ENCODE results near the gene FLT3LG.
"Not testable (repeated sequence)": the region's sequence is repeated elsewhere in the genome, so short reads cannot be mapped to it uniquely, and the experiment has no call there.

FLT3LG gene

GRCh38 chr19:49463960-49464740, 9.9 kb upstream of the FLT3LG start:
- no peak for DNase-seq

DNA sequence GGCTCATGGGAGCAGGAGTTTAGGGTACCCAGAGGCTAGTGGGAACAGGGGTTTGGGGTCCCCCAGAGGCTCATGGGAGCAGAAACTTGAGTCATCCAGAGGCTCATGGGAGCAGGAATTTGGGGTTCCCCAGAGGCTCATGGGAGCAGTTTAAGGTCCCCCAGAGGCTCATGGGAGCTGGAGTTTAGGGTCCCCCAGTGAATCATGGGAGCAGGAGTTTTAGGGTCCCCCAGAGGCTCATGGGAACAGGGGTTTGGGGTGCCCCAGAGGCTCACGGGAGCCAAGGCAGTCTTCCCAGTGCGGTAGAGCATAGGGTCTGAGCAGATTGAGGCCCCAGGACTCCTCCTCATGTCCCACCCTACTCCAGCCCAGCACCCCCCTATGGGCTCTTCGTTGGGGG, 8.6 kb upstream of the FLT3LG start:
- DNase-seq: no peak

GRCh38 chr19:49468199-49468598, 5.8 kb upstream of the FLT3LG start:
- no peak for DNase-seq

DNA sequence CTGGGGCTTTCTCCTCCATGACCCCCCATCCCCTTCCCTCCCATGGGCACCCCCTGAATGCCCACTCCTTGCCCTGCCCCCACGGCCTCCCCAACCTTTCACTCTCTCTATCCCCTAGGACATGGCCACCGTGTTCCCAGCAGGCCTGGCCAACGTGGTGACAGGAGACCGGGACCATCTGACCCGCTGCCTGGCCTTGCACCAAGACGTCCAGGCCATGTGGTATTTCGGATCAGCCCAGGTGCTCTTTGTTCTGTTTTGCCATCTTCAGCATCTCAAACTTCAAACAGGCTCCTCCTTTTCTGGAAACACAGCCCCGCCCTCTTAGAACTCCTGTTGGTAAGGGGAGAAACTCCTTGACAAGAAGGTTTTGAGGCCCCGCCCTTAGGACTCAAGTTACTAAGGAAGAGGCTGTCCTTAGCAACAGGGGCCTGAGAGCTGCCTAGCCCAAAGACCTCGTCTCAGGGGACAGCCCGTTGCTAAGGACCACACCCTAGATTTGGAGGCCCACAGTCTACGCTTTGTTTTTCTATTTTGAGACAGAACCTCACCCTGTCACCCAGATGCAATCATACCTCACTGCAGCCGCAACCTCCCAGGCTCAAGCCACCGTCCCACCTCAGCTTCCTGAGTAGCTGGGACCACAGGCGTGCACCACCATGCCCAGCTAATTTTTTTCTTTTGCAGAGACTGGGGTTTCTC, 5.1 kb upstream of the FLT3LG start:
- DNase-seq: peak; percentile 51 to 63

- no peak for DNase-seq
Measured at GRCh38 chr19:49469828-49470614, 4.0 kb upstream of the FLT3LG start.

DNA sequence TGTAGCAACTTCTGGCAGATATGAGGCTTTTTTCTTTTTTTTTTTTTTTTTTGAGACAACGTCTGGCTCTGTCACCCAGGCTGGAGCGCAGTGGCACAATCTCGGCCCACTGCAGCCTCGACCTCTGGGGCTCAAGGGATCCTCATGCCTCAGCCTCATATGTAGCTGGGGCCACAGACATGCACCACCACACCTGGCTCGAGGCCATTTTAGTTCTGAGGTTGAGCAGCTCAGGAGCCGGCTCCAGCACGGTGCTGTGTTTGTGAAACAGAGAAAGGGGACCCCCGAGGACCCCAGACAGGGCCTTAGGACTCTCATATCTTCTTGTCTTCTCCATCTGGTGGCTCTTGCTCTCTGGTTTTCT, 3.4 kb upstream of the FLT3LG start:
- no peak for DNase-seq

DNA sequence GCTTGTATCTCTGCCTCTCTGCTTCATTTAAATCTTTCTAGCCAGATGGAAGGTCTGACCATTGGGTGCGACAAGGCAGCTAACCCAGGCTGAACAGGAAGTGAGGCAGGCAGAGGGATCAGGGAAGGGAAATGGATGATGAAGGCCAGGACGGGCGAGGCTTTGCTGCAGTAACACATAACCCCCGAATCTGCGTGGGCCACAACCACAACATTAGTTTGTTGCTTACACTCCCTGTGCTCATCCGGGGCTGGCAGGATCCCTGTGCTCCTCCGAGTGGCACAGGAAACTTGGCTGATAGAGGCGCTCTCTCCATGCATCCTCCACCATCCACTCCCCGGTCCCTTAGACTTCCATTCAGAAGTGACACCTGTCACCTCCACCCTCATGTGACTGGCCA, 1.1 kb upstream of the FLT3LG start:
- no peak for DNase-seq

GRCh38 chr19:49473501-49473867, 531 bp upstream of the FLT3LG start:
- not testable (repeated sequence) for DNase-seq

DNA sequence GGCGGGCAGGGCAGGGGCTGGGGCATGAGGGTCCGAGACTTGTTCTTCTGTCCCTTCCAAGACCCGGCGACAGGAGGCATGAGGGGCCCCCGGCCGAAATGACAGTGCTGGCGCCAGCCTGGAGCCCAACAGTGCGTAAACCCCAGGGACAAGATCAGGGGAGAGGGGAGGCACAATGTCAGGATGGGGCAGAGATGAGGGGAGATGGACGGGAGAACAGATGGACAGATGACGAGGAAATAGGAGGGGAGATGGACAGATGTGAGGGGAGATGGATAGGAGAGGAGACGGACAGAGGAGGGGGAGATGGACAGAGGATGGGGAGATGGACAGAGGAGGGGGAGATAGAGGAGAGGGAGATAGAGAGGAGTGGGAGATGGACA, 518 bp downstream of the FLT3LG start:
- DNase-seq: no peak

DNA sequence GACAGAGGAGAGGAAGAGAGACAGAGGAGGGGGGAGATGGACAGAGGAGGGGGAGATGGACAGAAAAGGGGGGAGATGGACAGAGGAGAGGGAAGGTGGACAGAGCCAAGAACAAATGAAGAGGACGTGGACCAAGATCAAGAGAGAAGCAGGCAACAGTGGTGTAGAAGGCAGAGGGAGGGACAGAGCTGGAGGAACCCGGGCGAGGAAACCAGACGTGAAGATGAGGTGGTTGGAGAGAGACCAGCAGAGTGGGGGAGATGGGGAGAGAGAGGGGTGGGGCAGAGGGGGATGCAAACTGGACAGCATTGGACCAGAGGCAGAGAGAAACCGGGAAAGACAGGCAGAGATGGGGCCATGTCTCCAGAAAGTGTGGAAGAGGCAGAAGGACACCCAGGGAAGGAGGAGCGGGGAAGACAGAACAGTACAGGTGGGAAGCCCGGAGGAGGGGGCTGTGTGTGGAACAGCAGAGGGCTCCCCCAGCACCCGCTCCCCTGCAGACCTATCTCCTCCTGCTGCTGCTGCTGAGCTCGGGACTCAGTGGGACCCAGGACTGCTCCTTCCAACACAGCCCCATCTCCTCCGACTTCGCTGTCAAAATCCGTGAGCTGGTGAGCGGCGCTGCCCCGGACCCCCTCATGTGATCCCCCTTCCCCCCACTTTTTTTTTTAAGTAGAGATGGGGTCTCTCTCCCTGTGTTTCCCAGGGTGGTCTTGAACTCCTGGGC, 1.3 kb downstream of the FLT3LG start:
- DNase-seq: no peak

- peak; percentile 25 to 87 for DNase-seq
Measured at GRCh38 chr19:49475995-49476880, 2.2 kb downstream of the FLT3LG start.

- no peak for DNase-seq
Measured at GRCh38 chr19:49479975-49480628, 6.1 kb downstream of the FLT3LG start.

GRCh38 chr19:49481020-49481683, 7.1 kb downstream of the FLT3LG start:
- DNase-seq: no peak

DNA sequence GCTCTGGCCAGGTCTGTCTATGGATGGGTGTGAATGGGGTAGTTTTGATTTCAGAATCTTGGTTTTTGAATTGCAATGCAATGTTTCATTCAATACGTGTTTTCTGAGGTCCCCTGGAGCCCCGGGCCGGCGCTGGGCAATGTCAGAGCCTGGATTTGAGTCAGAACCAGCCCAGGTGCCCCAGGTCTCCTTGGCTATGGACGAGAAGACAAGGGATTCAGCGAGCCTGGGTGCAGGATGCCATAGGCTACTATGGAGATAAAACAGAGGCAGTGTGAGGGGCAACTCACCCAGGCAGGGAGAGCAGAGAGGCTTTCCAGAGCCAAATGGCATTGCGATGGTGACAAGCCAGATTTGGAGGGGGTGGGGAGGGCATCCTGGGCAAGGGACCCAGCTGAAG, 12.2 kb downstream of the FLT3LG start:
- DNase-seq: no peak

DNA sequence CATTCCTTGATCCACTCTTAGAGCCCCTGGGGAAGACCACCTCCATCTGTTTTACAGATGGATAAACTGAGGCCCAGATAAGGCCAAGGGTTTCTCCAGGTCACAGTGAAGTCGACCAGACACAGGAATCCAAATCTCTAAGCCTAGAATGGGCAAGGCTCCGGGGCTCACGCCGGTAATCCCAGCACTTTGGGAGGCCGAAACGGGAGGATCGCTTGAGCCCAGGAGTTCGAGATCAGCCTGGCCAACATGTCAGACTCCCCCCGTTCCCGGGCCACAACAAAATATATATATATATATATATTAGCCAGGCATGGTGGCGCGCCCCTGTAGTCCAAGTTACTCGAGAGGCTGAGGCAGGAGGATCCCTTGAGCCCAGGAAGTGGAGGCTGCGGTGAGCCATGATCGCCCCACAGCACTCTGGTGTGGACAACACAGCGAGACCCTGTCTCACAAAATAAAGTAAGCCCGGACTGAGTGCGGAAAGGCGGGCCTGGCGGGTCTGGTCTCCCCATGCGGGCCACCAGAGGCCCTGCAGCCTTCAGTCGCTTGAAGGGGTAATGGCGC, 12.8 kb downstream of the FLT3LG start:
- no peak for DNase-seq

- DNase-seq: peak; percentile 98 to 99
Measured at GRCh38 chr19:49487277-49488045, 13.4 kb downstream of the FLT3LG start, which contains the start of gene RPL13A. RPL13A (plus strand) TSS chr19:49487608; CDS start chr19:49487630, 22 bp downstream.

- no peak for DNase-seq
Measured at GRCh38 chr19:49488046-49488862, 14.2 kb downstream of the FLT3LG start.

DNA sequence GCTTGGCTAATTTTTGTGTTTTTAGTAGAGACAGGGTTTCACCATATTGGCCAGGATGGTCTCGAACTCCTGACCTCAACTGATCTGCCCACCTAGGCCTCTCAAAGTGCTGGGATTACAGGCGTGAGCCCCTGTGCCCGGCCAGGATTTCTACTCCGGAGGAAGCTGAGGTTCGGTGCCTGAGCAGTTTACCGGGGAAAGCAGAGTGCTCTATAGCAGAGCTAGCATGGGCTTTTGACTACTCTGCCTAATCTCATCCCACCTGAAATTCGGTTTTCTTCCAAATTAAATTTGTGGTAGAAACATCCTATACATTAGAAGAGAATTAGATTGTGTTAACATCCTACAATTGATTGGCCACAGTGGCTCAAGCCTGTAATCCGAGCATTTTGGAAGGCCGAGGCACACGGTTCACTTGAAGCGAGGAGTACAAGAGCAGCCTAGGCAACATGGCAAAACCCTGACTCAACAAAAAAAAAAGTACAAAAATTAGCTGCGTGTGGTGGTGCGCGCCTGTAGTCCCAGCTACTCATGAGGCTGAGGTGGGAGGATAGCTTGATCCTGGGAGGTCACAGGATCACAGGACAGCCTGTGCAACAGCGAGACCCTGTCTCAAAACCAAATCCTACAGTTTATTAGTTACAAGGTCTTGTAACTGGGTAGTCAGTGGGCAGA, 15.0 kb downstream of the FLT3LG start:
- DNase-seq: no peak

Measured in NCI-H526 (cell line).